GM23248 (cell line): ENCODE results near the gene FAM217B. TPM values are rescaled to one million over a fixed set of nuclear protein-coding genes. Genes with fewer than 3 reads are reported as not detected.

Experiments
- DNase-seq: peaks from one replicate; pipeline ENCODE4 v3.0.0-alpha.2; 2015
- H2AFZ ChIP-seq: fragments of 200-600 bp; sonication (generic); 2 replicates; pipeline ENCODE4 v1.6.1; 2016; ENCODE audit warnings: antibody characterized with exemption
- H3F3A ChIP-seq: fragments of 200-600 bp; sonication (generic); 2 replicates; pipeline ENCODE4 v1.6.1; 2016; ENCODE audit warnings: mild to moderate bottlenecking, antibody characterized with exemption, mixed run types; ENCODE audit not compliant: insufficient read depth
- H3K27ac ChIP-seq: fragments of 200-600 bp; sonication (generic); 2 replicates; pipeline ENCODE4 v1.5.1; 2016; ENCODE audit warnings: mild to moderate bottlenecking
- H3K27me3 ChIP-seq: fragments of 200-600 bp; sonication (generic); replicated peaks from 2 replicates; pipeline ENCODE4 v1.6.1; 2016; ENCODE audit warnings: mild to moderate bottlenecking; ENCODE audit not compliant: insufficient read depth
- H3K36me3 ChIP-seq: fragments of 200-600 bp; sonication (generic); 2 replicates; pipeline ENCODE4 v1.6.1; 2016; ENCODE audit warnings: low read depth, mild to moderate bottlenecking
- H3K4me1 ChIP-seq: fragments of 200-600 bp; sonication (generic); 2 replicates; pipeline ENCODE4 v1.6.1; 2016; ENCODE audit warnings: mild to moderate bottlenecking; ENCODE audit not compliant: insufficient read depth
- H3K4me2 ChIP-seq: fragments of 200-600 bp; sonication (generic); one replicate; pipeline ENCODE4 v1.6.1; 2016; ENCODE audit warnings: mild to moderate bottlenecking; ENCODE audit not compliant: unreplicated experiment
- H3K4me3 ChIP-seq: fragments of 200-600 bp; sonication (generic); 2 replicates; pipeline ENCODE4 v1.5.1; 2016; ENCODE audit warnings: mild to moderate bottlenecking
- H3K79me2 ChIP-seq: fragments of 200-600 bp; sonication (generic); 2 replicates; pipeline ENCODE4 v1.6.1; 2016; ENCODE audit warnings: mild to moderate bottlenecking; ENCODE audit not compliant: insufficient read depth
- H3K9ac ChIP-seq: fragments of 200-600 bp; sonication (generic); 2 replicates; pipeline ENCODE4 v1.6.1; 2016; ENCODE audit warnings: mild to moderate bottlenecking
- H3K9me2 ChIP-seq: fragments of 200-600 bp; sonication (generic); 2 replicates; pipeline ENCODE4 v1.6.1; 2016; ENCODE audit warnings: mixed run types, mild to moderate bottlenecking, moderate library complexity; ENCODE audit not compliant: insufficient read depth
- H3K9me3 ChIP-seq: fragments of 200-600 bp; sonication (generic); one replicate; pipeline ENCODE4 v1.6.1; 2017; ENCODE audit warnings: low read depth
- H4K20me1 ChIP-seq: fragments of 200-600 bp; sonication (generic); 2 replicates; pipeline ENCODE4 v1.6.0; 2016; ENCODE audit not compliant: insufficient read depth
- EZH2 ChIP-seq: fragments of 200-600 bp; sonication (generic); IDR thresholded peaks from 2 replicates; pipeline ENCODE4 v1.6.1; 2018; ENCODE audit warnings: antibody characterized with exemption, mild to moderate bottlenecking; ENCODE audit not compliant: insufficient read depth, poor library complexity, severe bottlenecking
- EZH2phosphoT487 ChIP-seq: fragments of 200-600 bp; sonication (generic); IDR thresholded peaks from 2 replicates; pipeline ENCODE4 v1.6.1; 2018; ENCODE audit warnings: antibody characterized with exemption, moderate library complexity, mild to moderate bottlenecking, low read depth; ENCODE audit not compliant: insufficient read depth
- WGBS, 2 experiments: methylation state at CpG; one replicate each; pipeline ENCODE4 v1.1.6; 2015 to 2017; ENCODE audit warnings: low lambda C conversion rate in 2 of 2, low coverage in 1 of 2; ENCODE audit errors: missing lambda C conversion rate in 2 of 2; 5-methylcytosine and 5-hydroxymethylcytosine counted together
- in situ Hi-C: fragments of 300-500 bp; cut with MboI; formaldehyde crosslinking; loops from 2 replicates; pipeline ENCODE4 v1.15.0; 2020
- polyA plus RNA-seq: library from polyadenylated mRNA; unstranded; fragments of >200 nt; fragmentation: Nextera tagmentation; extraction: Ambion mirVana; gene quantifications from 2 replicates; pipeline ENCODE4 v1.2.1, GENCODE V29; 2016
- total RNA-seq: library from RNA; depleted of rRNA; stranded (reverse); fragments of >200 nt; shearing (Covaris generic); gene quantifications from 2 replicates; pipeline ENCODE4 v1.2.3, GENCODE V29; 2014; rRNA removed

Gene FAM217B
- total and polyA plus RNA-seq, 2 experiments from 2014 or later: 2.2 to 9.5 TPM

- no peak for DNase-seq
- in situ Hi-C loops: no loop called here
Measured at GRCh38 chr20:59996108-59996507, 55.9 kb downstream of the FAM217B start.

GRCh38 chr20:59997896-59998295 lies 57.7 kb downstream of the FAM217B start:
- no peaks in the 10 kb centered on the region for H3K36me3 ChIP-seq
- no peak overlapping the region for H3K9ac ChIP-seq
- no peak overlapping the region for H2AFZ ChIP-seq
- in situ Hi-C loops: no loop called here
- DNase-seq: no peak
- H3K27me3 ChIP-seq: peaks cover 4% of the 10 kb centered on the region; the same call in 1 of the 2 replicates
- no peaks in the 10 kb centered on the region for H3K79me2 ChIP-seq
- H3F3A ChIP-seq: no peaks in the 10 kb centered on the region
- H3K27ac ChIP-seq: no peak overlapping the region
- H3K9me3 ChIP-seq: no peaks in the 10 kb centered on the region
- H4K20me1 ChIP-seq: no peaks in the 10 kb centered on the region
- H3K4me3 ChIP-seq: no peak overlapping the region
- H3K4me1 ChIP-seq: no peaks in the 10 kb centered on the region
- no peak overlapping the region for H3K4me2 ChIP-seq
- no peaks in the 10 kb centered on the region for H3K9me2 ChIP-seq
- WGBS, 2 experiments: 45 to 48% methylated on average over 2 of the region's 2 CpGs
- TF ChIP-seq EZH2: no peak
- TF ChIP-seq EZH2phosphoT487: no peak

More at GRCh38 chr20:59996108-59996507, 55.9 kb downstream of the FAM217B start:
- Histone ChIP-seq H3F3A (no peaks in the 10 kb centered on the region), H3K79me2 (no peaks in the 10 kb centered on the region), H3K36me3 (no peaks in the 10 kb centered on the region), H3K9me3 (no peaks in the 10 kb centered on the region), H3K9me2 (no peaks in the 10 kb centered on the region), H3K27me3 (no peaks in the 10 kb centered on the region; the same call in 1 of the 2 replicates), H3K4me2 (no peak overlapping the region), H3K4me3 (no peak overlapping the region), H3K9ac (no peak overlapping the region), H3K27ac (no peak overlapping the region), H4K20me1 (no peaks in the 10 kb centered on the region), H2AFZ (no peak overlapping the region), H3K4me1 (no peaks in the 10 kb centered on the region)
- WGBS, 2 experiments: 20 to 27% methylated on average over 1 of the region's 1 CpG
- no peak for TF ChIP-seq EZH2
- no peak for TF ChIP-seq EZH2phosphoT487

Other genes with a start within 250 kb of the FAM217B start
- 0.22 and 0.38 TPM in 2 replicates for gene SYCP2, start 6.8 kb upstream of the FAM217B start, total RNA-seq
- 0.24 and 0.39 TPM in 2 replicates for gene SYCP2, start 6.8 kb upstream of the FAM217B start, polyA plus RNA-seq
- 6.7 and 8.2 TPM in 2 replicates for gene PPP1R3D, start 84 bp upstream of the FAM217B start, total RNA-seq
- gene PPP1R3D, start 84 bp upstream of the FAM217B start, polyA plus RNA-seq: 2.6 and 3.0 TPM in 2 replicates
- not detected in 2 replicates for gene CDH26, start 18.0 kb downstream of the FAM217B start, total RNA-seq
- gene CDH26, start 18.0 kb downstream of the FAM217B start, polyA plus RNA-seq: not detected in 2 replicates